ENCODE results near the gene ELMO1.

The ELMO1 gene

DNA sequence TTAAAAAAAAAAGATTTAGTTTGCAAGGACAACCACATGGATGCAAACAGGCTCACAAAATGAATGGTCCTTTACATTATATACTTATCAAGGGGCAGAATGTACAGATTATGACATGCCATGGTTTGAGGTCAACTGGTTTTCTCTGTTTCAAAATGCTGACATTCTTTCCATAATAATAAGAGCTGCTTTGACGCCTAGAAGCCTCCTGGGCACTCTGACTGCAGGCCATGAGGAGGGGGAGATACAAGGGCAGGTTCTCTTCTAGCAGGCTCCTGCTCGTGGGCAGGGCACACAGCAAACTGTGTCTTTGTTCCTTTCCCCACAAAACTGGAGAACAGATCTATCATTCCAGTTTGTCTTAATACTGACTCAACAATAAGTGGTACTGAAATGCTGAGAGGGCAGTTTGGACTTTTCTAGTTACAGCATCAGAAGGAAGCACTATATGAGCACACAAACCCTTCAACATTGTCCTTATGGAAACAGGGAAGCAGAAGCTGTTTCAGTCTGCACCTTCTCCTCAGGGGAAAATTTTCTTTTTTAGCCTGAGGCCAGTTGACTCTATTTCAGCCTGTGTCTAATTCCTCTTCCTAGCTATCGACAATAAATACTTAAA, 409.4 kb downstream of the ELMO1 start:
- Histone ChIP-seq H3K4me1 (no peaks in the 10 kb centered on the region), H3K9ac (no peak overlapping the region), H3K36me3 (ENCODE audit: control insufficient read depth, insufficient read depth, low read length) (no peaks in the 10 kb centered on the region), H3K79me2 (no peaks in the 10 kb centered on the region), H3K4me2 (ENCODE audit: low read length) (no peak overlapping the region), H3K27ac (no peak overlapping the region), H3K4me3 (ENCODE audit: low read depth, low read length) (no peak overlapping the region), H3K27me3 (ENCODE audit: control insufficient read depth, insufficient read depth, low read length) (no peaks in the 10 kb centered on the region), H3K9me3 (ENCODE audit: control insufficient read depth, low read length) (no peaks in the 10 kb centered on the region), H2AFZ (no peak overlapping the region)
- TF ChIP-seq, protein P1, sequence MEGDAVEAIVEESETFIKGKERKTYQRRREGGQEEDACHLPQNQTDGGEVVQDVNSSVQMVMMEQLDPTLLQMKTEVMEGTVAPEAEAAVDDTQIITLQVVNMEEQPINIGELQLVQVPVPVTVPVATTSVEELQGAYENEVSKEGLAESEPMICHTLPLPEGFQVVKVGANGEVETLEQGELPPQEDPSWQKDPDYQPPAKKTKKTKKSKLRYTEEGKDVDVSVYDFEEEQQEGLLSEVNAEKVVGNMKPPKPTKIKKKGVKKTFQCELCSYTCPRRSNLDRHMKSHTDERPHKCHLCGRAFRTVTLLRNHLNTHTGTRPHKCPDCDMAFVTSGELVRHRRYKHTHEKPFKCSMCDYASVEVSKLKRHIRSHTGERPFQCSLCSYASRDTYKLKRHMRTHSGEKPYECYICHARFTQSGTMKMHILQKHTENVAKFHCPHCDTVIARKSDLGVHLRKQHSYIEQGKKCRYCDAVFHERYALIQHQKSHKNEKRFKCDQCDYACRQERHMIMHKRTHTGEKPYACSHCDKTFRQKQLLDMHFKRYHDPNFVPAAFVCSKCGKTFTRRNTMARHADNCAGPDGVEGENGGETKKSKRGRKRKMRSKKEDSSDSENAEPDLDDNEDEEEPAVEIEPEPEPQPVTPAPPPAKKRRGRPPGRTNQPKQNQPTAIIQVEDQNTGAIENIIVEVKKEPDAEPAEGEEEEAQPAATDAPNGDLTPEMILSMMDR (IDR thresholded peaks at IDR 0.05) = no peak

DNA sequence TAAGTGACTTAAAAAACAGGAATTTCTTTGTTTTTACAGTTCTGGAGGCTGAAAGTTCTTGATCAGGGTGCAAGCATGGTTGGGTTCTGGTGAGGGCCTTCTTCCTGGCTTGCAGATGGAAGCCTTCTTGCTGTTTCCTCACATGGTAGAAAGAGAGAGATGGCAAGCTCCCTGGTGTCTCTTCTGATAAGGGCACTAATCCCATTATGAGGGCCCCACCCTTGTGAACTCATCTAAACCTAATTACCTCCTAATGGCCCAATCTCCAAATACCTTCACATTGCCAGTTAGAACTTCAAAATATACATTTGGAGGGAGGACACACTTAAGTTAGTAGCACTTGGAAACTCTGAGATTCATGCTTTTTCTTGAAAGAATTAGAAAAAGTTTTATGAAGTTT, 410.0 kb downstream of the ELMO1 start:
- no peaks in the 10 kb centered on the region for H3K9me3 ChIP-seq (ENCODE audit: control insufficient read depth, low read length)
- no peak overlapping the region for H2AFZ ChIP-seq
- no peaks in the 10 kb centered on the region for H3K4me1 ChIP-seq
- no peak overlapping the region for H3K4me3 ChIP-seq (ENCODE audit: low read depth, low read length)
- H3K27ac ChIP-seq = no peak overlapping the region
- H3K9ac ChIP-seq = no peak overlapping the region
- no peaks in the 10 kb centered on the region for H3K79me2 ChIP-seq
- TF ChIP-seq, protein P1 (IDR thresholded peaks at IDR 0.05) = no peak
- no peaks in the 10 kb centered on the region for H3K27me3 ChIP-seq (ENCODE audit: control insufficient read depth, insufficient read depth, low read length)
- no peaks in the 10 kb centered on the region for H3K36me3 ChIP-seq (ENCODE audit: control insufficient read depth, insufficient read depth, low read length)
- no peak overlapping the region for H3K4me2 ChIP-seq (ENCODE audit: low read length)

DNA sequence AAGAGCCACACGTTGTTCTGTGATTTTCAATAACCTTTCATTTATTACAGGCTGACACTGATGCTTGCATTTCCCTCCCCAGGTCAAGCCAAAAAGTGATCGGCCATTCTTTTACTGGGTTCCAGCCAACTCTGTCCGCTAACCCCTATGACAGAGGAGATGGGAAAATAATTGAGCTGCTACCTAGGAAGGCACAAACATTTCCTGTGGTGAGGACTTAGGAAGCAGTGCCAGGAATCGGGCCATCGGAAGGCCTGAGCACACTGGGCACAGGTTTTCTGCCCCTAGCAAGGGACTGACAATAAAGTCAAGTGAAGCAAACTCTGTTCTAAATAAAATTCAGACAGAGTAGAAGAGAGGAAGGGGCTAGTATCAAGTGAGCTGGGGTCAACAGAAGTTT, 411.4 kb downstream of the ELMO1 start:
- Histone ChIP-seq H3K79me2 (no peaks in the 10 kb centered on the region), H3K4me1 (no peaks in the 10 kb centered on the region), H3K27ac (no peak overlapping the region), H3K9ac (no peak overlapping the region), H3K27me3 (ENCODE audit: control insufficient read depth, insufficient read depth, low read length) (no peaks in the 10 kb centered on the region), H3K4me3 (ENCODE audit: low read depth, low read length) (no peak overlapping the region), H3K4me2 (ENCODE audit: low read length) (no peak overlapping the region), H2AFZ (no peak overlapping the region), H3K9me3 (ENCODE audit: control insufficient read depth, low read length) (no peaks in the 10 kb centered on the region), H3K36me3 (ENCODE audit: control insufficient read depth, insufficient read depth, low read length) (no peaks in the 10 kb centered on the region)
- TF ChIP-seq, protein P1 (IDR thresholded peaks at IDR 0.05) = no peak

DNA sequence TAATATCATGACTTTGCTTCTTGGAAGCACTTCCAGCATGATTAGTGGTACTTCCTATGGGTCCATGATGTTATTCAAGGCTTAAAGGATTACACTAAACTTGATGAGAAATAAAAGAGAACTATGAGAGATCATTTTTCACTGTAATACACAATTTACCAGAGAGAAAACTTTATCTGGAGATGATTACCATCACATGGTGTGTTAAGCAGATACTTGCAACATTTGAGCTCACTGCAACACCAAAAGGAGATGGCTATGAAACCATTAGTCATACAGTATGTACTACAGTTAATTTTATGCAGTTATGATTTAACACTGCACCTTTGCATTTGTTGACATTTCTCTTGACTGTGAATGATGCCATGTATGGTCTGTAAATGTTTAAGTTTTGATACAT, 413.0 kb downstream of the ELMO1 start:
- H3K79me2 ChIP-seq = no peaks in the 10 kb centered on the region
- TF ChIP-seq, protein P1 (IDR thresholded peaks at IDR 0.05) = no peak
- no peak overlapping the region for H3K9ac ChIP-seq
- H3K36me3 ChIP-seq (ENCODE audit: control insufficient read depth, insufficient read depth, low read length) = no peaks in the 10 kb centered on the region
- no peak overlapping the region for H3K27ac ChIP-seq
- no peak overlapping the region for H3K4me2 ChIP-seq (ENCODE audit: low read length)
- no peak overlapping the region for H2AFZ ChIP-seq
- no peak overlapping the region for H3K4me3 ChIP-seq (ENCODE audit: low read depth, low read length)
- H3K4me1 ChIP-seq = no peaks in the 10 kb centered on the region
- H3K27me3 ChIP-seq (ENCODE audit: control insufficient read depth, insufficient read depth, low read length) = no peaks in the 10 kb centered on the region
- no peaks in the 10 kb centered on the region for H3K9me3 ChIP-seq (ENCODE audit: control insufficient read depth, low read length)

DNA sequence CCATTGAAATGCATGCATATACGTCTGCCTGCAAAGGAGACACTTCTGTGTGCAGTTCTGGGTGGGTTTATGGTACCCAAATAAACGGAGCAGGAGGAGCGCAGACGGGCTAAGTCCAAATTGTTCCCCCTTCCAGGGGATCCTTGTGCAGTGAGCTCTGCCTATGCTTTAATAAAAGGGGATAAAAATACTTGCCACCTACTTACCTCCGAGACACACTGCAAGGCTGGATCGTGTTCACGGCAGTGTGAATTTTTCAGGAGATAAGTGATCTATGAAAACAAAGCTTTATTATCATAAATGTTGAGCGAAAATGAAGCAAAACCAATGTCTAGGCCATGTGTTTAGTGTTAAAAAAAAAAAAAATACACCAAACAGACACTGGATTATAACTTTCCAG, 415.5 kb downstream of the ELMO1 start:
- Histone ChIP-seq H3K4me2 (ENCODE audit: low read length) (no peak overlapping the region), H2AFZ (no peak overlapping the region), H3K27me3 (ENCODE audit: control insufficient read depth, insufficient read depth, low read length) (no peaks in the 10 kb centered on the region), H3K9ac (no peak overlapping the region), H3K79me2 (no peaks in the 10 kb centered on the region), H3K4me3 (ENCODE audit: low read depth, low read length) (no peak overlapping the region), H3K36me3 (ENCODE audit: control insufficient read depth, insufficient read depth, low read length) (no peaks in the 10 kb centered on the region), H3K9me3 (ENCODE audit: control insufficient read depth, low read length) (no peaks in the 10 kb centered on the region), H3K27ac (no peak overlapping the region), H3K4me1 (no peaks in the 10 kb centered on the region)
- TF ChIP-seq, protein P1 (IDR thresholded peaks at IDR 0.05) = no peak
